Glomerular visceral epithelial cell (primary cell): ENCODE results near the gene TRIP4.
"Not testable (repeated sequence)": the region's sequence is repeated elsewhere in the genome, so short reads cannot be mapped to it uniquely, and the experiment has no call there.

Experiments
- DNase-seq: peaks from one replicate; pipeline ENCODE4 v3.0.0-alpha.2; 2016; ENCODE audit errors: extremely low spot score

Gene TRIP4

DNA sequence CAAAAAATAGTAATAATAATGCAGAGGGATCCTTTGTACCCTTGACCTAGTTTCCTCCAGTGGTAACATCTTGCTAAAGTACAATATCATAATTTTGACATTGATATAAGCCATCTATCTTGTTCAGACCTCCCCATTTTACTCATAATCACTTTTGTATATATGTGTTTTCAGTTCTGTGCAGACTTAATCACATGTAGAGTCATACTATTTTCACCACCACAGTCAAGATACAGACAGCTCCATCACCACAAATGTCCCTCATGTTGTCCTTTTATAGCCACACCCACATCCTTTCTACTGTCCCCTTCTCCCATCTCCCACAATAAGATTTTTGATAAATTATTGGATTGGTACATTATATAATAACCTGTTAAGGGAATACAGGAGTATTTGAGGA lies 98.2 kb downstream of the TRIP4 start:
- no peak for DNase-seq

DNA sequence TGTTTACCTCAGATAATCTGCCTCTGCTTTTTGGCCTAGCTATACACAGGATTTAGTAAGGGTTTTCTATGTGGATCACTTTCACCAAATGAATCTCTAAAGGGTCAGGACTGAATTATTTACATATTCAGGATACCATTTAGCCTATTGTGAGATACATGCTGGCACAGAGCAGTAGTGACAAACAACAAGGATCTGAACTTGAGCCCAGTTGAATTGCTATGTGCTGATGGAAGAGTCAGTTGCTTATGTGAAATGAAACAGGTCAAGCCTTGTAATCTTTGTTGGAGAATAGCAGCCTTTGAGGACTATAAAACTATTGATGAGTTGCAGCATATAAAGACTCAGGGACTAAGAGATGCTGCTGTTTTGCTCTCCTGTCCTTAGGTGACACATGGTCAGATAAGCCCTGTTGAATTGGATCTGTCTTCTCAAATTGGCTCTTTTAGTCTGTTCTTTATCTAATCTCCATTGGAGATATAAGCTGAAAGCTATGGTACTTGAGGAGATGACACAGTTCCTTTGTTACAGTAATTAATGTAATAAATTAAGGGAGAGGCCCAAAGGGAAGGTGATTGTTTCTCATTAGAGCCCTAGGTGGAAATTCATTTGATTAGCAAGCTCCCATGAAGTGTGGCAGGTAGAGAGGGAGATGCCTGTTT lies 103.1 kb downstream of the TRIP4 start:
- DNase-seq, result no peak

DNA sequence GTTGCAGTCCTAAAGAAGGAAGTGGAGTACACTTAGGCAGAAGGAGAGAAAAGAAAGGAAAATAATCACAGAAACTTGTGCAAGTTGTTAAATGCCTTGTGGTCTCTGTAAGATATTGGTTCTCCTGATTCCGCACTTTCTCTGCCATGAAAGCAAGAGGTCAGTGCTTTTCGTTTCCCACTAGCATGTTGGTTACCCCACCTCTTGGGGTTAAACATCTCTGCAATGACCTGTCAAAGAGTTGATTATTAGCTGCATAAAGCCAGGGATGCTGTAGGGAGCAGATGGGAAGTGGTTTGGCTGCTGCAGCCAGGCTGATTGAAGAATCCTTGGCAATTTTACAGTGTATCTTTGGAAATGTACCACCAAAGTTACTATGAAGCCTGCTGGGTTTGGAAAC lies 106.0 kb downstream of the TRIP4 start:
- DNase-seq, result peak; percentile 10

DNA sequence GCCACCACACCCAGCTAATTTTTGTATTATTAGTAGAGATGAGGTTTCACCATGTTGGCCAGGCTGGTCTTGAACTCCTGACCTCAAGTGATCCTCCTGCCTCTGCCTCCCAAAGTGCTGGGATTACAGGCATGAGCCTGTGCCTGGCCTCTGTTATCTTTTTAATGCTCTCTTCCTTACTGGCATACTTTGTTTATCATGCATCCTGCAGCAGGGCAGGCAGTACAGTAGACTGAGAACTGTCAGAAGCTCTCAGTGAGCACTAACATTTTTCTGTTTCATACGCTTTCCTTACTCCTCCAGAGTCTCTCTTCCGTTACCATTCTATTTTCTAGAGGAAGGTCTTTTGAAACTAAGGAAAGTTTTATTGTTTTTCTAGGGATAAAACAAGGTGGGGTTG lies 108.3 kb downstream of the TRIP4 start:
- DNase-seq, result not testable (repeated sequence)

DNA sequence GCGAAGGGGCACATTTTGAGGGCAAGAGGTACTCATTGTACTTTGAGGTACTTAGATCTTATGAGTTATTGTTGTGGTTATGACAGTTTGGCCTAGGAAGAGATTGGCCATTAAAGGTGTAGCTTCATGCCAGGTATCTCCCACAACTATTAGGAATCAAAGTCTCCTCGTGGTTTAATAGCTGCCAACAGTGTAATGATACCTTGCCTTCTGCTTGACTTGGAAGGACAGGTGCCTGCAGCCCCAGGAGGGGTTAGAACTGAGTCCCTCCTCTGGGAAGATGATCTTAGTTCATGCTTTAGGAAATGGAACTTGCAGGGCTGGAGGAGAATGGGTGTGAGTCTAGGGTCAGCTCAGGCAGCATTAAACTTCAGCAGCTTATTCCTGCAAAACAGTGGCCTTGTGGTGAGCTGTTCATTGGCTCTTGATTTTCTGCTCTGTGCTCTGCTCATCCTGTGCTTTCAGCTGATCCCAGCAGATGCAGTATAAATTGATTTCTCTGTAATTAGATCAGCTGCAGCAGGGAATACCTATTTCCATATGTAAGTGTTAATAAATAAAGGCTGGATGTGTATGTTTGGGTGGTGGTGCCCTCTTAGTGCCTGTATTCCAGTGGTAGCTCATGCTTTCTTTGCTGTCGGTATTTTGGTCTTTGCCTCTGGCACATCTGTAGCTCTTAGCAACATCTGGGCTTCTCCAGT lies 113.2 kb downstream of the TRIP4 start:
- DNase-seq, result no peak

DNA sequence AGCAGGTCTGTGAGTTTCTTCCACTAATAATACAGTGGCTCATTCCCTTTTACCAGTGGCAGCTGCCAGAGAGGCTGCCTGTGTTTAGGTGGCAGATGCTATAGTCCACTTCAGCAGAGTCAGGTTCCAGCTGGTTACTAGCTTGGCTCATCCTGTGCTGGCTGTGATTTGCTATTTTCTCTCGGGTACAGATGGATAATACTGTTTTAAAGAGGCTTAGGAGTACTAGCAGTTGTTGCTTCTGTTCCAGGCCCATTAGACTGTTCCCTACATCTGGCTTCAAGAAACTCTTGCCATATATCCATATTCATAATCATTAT lies 113.7 kb downstream of the TRIP4 start:
- no peak for DNase-seq

DNA sequence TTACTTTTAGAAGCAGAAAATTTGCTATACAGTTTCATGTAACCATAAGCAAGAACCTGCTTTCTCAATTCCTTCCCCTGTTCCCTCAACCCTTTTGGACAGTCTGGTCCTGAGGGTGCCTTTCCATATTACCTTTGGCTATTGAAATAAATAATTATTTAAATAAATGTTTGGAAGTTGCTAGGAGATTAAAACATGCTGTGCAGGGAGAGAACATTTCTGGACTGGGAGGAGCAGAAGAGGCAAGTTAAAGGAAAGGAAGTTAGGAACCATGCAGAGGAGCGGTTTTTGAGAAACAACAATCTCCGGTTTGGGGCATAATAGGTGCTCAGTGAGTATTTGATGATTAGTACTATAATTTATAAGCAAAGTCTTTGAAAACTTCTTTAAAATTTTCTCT lies 114.5 kb downstream of the TRIP4 start:
- no peak for DNase-seq

DNA sequence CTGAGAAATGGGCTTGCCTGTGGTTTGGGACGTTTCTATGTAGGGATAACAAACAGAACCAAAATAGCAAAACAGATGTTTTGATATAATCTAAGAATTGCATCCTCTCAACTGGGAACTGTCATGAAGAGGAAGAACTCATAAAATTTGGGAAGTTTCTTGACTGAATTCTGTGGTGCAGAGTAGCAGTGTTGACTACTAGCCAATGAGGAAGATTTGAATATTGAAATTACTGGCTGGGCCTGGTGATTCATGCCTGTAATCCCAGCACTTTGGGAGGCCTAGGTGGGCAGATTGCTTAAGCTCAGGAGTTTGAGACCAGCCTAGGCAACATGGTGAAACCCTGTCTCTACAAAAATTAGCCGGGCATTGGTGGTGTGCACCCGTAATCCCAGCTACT lies 114.9 kb downstream of the TRIP4 start:
- DNase-seq, result no peak

DNA sequence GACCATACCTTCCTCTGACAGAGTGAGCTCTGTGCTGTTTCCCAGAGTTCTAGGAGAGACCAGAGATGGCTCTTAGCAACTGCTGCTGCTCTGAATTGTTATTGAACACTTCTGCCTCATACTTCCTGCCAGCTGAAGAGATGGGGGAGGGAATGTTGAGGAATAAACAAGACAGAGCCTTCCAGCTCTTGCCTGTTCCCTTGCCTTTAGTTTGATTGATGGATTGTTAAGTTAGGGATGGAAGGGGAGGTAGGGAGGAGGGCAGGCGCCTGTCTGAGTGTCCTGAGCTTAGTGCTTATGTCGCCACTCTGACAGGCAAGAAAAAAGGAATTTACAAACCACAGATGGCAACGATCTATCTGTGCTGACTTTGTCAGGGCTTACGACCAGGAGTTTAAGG lies 115.6 kb downstream of the TRIP4 start:
- DNase-seq, result peak; percentile 43

DNA sequence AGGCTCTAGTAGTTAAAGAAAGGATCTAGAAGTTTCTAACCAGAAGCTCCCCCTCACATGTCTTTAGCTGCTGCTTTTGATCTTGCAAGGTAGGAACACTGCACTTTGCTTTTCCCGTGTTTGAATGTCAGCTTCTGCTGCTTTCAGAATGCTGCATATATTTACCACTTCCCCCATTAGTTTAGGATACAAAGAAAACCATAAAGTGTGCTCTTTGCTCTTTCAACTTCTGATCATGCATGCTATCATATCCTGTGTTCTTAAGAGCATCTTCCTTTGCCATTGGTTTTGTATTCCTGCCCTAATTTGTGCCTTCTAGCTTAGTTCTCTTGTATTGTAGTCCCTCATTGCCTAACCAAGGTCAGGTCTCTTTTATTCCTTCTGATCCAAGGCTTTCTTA lies 116.0 kb downstream of the TRIP4 start:
- no peak for DNase-seq
